Measurements from ENCODE around the gene MRPL55.

GRCh38 chr1:228147151-228147693, 38.1 kb upstream of the MRPL55 start:
- TF ChIP-seq RCOR1 (IDR thresholded peaks at IDR 0.05; ENCODE audit: insufficient replicate concordance, low read length) = no peak
- no peak for TF ChIP-seq RAD21 (IDR thresholded peaks at IDR 0.05; ENCODE audit: low read length)
- no peak for TF ChIP-seq USF2 (IDR thresholded peaks at IDR 0.05; ENCODE audit: low read depth, low read length)
- no peak for TF ChIP-seq CTCF (conservative IDR thresholded peaks at IDR 0.05; ENCODE audit: low read depth, low read length)
- no peak for TF ChIP-seq POLR2A (IDR thresholded peaks at IDR 0.05; ENCODE audit: low read depth, low read length)
